Measurements from ENCODE around the gene CPNE9.

- TF ChIP-seq, protein P1, sequence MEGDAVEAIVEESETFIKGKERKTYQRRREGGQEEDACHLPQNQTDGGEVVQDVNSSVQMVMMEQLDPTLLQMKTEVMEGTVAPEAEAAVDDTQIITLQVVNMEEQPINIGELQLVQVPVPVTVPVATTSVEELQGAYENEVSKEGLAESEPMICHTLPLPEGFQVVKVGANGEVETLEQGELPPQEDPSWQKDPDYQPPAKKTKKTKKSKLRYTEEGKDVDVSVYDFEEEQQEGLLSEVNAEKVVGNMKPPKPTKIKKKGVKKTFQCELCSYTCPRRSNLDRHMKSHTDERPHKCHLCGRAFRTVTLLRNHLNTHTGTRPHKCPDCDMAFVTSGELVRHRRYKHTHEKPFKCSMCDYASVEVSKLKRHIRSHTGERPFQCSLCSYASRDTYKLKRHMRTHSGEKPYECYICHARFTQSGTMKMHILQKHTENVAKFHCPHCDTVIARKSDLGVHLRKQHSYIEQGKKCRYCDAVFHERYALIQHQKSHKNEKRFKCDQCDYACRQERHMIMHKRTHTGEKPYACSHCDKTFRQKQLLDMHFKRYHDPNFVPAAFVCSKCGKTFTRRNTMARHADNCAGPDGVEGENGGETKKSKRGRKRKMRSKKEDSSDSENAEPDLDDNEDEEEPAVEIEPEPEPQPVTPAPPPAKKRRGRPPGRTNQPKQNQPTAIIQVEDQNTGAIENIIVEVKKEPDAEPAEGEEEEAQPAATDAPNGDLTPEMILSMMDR (conservative IDR thresholded peaks at IDR 0.05 in 1 of 2, IDR thresholded peaks at IDR 0.05 in 1 of 2; ENCODE audit: low read depth in 1 of 2, low read length in 2 of 2), result no peak
- no peak for TF ChIP-seq EZH2 (IDR thresholded peaks at IDR 0.05; ENCODE audit: low read length, missing control alignments)
Measured at GRCh38 chr3:9716801-9717555, 13.3 kb downstream of the CPNE9 start.

All from fibroblast of lung (primary cell).